GM21717 (cell line): Measurements from ENCODE around the gene MUTYH.

Source experiments
- ATAC-seq: cut with Tn5 transposase; IDR thresholded peaks from one replicate; pipeline ENCODE4 v1.9.1; 2021; ENCODE audit warnings: mild to moderate bottlenecking, moderate library complexity; ENCODE audit not compliant: unreplicated experiment

Gene MUTYH

DNA sequence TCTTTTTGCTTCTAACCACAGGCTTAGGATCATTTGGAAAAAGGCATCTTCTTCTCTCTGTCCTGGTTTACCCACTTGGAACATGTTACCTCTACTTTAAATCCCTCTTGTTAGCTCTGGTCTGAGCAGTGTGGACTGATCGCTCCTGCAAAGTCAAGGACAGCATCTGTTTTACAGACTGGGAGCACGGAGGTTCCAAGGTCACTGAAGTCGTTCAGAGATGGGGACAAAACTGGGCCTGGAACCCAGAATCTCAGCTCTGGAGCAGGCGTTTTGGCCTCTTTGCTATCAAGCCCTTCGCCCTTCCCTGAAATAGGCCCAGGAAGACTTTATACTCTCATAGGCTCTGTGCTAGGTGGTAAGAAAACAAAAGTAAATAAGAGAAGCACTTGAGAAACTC is 11.3 kb upstream of the MUTYH start:
- no peak for ATAC-seq

DNA sequence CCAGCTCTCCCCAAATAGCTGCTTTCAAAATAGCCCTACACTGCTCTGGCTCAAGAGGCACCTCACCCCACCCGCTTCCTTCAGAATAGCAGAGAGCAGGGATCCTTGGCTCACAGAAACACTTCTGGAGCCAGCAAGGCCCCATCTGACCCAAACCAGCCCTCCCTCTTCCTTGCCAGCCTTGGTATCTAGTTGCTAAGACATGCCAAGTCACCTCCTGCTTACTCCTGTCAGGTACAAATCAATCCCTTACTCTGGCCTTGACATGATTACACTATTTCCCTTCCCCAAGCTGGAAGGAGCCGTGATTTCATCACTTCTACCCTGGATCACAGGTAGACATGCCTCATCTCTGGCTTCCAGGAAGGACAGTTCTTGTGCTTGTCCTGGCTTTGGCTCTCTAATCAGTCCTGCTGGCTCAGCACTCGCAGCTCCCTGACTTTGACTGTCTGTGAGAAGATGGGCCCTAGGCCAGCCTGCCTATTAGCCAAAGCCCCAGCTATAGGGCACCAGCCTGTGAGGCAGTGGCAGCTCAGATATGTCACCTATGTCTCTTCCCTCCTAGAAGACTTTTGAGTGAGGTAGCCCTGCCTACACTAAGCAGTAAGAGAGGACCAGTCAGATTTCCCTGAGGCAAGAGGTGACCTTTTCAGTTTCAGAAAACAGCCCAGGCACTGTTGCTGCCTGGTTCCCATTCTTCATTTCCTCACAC is 8.9 kb upstream of the MUTYH start:
- no peak for ATAC-seq

DNA sequence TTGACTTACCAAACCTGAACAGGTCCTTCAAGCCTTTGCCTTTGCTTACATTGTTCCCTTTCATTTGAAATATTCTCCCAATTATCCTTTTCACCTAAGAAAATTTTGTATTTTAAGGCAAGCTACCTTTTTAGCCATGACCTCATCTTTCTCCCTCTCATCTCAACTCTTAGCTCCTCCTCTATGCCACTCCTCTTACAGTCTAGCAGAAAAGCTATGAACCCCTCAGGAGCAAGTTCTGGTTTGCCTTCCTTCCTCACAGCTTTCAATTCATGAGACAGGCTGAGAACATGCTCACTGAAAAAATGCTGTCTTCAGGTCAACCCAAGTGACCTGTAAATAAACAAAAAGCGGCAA is 8.3 kb upstream of the MUTYH start:
- ATAC-seq, result no peak

DNA sequence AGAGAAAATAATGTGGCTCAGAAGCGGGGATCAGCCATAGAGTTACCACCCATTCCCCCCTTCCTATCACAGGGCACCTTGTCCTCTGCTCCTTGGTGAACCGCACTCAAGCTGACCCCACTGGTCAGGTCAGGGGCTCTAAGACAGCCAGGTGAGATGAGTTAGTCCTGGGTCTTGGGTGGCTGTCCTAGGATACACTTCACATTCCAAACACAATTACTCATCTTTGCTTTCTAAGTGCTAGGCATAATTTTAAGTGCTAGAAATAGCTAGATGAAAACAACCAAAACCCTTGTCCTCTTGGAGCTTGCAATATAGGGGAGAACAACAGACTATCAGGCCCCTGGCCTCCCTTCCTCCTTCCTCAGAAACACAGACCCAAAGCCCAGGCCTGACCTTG is 7.8 kb upstream of the MUTYH start:
- ATAC-seq, result no peak

DNA sequence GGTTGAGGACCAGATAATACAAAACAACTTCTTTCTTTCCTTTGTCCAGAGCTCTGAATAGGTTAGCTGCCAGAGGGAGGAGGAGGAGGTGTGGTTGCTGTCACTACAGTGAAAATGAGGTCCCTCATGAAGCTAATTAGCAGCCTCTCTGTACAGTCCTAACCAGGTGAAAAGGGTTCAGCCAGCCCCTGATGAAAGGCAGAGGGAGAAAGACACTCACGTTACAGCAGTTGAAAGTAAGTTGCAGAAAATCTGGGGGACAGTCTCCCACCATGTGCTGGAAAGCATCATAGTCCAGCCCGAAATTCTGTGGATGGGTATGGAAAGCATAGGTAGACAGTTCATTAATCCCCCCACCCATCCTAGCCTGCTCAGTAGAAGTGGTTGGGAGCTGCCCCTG is 6.2 kb upstream of the MUTYH start:
- ATAC-seq, result no peak

DNA sequence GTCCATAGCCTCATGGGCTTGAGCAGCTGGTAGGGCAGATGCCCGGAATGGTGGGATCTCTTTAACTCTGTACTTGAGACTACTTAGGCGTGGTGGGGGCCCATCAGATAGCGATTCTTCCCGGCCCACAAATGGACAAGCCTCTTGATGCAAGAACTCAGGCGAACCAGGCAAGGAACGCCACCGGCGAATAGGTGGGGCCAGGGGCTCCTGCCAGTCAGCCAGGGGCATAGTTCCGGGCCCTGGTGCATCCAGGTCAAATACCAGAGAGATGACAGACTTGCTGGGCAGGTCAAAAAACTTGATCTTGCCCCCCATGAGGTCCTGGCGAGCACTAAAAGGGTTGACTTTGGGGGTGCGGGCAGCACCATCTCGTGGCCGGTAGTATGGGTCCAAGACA is 4.8 kb upstream of the MUTYH start:
- no peak for ATAC-seq

DNA sequence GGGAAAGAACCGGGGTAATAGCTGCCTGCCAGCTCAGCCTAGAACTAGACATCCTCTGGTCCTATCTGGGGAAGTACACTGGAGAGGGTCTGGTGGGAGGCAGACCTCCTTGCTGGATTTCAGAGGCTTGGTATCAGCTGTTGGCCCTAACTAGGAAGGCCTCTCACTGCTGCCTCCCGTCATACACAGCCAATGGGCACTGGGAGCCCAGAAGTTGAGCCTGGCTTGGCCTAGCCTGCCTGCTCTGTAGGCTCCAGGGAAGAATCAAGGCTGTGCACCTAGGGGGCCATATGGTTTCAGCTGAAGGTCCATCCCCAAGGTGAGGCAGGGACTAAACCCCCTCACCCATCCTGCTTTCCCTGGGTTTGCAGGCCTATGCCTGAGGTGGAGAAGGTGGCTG is 4.3 kb upstream of the MUTYH start:
- no peak for ATAC-seq

DNA sequence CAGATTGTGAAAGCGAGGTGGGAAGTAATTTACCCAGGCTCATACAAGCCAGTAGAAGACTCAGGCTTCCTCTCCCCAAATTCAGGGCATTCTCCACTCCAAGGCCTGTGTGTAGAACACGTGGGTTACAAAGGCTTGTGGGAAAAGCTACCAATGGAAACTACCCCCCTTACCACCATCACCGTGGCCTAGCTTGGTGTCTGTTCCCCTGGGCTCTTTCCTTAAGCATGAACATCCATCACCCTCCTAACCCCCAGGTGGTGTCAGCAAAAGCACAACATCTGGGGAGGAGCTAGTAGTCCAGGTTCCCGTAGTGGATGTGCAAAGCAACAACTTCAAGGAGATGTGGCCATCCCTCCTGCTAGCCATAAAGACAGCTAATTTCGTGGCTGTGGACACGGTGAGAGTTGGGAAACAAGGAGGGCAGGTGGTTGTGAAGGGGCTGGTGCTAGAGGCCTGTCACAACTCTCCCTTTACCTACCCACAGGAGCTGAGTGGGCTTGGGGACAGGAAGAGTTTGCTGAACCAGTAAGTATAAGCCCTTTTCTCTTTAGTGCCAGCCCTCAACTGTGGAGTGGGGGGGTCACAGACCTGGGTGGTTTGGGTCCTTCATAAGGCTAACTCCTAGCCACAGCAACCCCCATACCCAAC is 701 bp upstream of the MUTYH start:
- no peak for ATAC-seq

DNA sequence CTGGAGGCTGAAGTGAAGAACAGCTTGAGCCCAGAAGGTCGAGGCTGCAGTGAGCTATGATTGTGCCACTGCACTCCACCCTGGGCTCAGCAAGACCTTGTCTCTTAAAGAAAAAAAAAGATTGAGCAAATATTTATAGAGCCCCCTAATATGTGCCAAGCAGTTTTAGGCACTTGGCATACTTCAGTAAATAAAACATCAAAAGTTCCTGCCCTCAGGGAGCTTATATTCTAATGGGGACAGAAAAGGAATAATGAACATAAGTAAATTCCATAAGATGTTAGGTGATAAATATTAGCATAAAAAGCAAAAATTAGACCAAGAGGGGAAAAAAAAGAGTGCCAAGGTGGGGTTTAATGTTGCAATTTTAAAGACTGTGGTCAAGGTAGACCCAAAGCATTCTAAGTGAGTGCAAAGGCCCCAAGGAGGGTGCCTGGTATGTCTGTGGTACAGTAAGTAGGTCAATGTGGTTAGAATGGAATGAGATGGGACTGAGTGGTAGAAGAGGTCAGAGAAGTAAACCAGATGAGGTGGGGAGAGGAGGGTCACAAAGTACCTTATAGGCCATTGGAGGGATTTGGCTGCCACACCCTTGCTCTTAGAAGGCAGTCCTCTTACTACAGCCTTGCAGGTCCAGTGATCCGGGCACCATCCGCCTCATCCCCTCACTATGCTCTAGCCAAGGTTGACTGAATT is 2.5 kb downstream of the MUTYH start:
- no peak for ATAC-seq

DNA sequence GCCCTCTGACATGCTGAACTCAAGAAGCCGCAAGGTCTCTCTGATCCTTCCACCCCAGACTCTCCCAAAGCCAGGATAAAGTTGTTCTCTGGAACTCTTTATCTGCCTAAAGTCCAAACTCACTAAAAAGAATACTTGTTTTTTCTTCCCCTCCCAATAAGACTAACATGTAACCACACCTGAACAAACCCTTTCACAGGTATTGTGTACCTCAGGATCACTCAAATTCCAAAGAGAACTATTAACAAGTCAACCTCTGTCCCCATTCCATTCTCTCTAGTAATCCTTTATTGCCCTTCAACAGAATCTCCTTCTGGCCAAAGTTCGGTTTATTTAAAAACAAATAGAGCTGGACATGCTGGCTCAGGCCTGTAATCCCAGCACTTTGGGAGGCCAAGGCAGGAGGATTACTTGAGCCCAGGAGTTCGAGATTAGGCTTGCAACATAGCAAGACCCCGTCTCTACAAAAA is 4.3 kb downstream of the MUTYH start:
- ATAC-seq, result no peak

DNA sequence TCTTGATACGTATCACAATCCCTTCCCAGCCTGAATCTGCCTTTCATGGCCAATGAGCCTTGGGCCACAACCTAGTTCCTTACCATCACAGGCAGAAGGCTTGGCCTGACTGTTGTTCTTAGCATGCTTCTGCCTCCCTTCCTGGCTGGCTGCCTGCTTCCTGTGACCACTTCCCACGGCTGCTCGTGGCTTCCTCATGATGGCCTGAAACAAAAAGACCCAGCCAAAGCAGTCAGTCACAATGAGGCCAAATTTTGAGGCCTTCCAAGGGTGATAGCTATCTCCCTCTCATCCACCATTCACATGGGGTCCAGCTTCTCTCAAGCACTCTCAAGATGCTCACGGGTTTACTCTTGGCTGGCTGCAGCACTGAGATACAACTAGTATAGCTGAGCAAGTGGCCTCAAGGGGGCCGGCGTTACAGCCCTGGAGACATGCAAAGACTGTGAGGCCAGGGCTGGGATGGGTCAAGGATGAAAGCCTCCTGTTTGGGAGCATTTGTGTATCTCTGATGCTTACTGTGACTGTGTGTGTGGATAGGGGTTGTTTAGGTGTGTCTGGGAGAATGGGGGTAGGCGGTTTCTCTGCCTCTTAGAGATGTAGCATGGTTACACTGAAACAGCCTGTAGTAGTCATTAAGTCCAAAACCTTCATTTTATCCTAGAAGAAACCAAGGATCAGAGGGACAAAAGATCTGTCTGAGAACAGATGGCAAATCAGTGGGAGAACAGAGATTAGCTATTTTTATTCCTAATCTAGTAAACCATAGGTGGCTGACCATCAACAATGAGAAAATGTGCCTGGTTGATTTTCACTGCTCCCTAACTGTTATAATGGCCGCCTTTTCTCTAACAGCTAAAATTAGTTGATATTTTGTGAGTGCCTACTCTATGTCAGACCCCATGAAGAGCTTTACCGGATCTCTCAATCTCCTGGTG is 5.7 kb downstream of the MUTYH start:
- no peak for ATAC-seq

DNA sequence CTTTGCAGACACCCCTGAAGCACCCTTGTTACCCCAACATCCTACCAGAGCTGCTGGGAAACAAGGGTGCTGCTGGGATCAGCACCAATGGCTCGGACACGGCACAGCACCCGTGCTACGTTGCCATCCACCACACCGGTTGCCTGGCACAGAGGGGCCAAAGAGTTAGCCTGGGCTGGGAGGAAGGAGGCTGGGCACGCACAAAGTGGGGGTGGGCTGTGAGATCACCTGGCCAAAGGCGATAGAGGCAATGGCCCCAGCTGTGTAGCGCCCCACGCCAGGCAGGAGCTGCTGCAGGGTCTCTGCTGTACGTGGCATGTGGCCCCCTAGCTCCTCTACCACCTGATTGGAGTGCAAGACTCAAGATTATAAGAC is 7.9 kb downstream of the MUTYH start:
- ATAC-seq, result no peak

DNA sequence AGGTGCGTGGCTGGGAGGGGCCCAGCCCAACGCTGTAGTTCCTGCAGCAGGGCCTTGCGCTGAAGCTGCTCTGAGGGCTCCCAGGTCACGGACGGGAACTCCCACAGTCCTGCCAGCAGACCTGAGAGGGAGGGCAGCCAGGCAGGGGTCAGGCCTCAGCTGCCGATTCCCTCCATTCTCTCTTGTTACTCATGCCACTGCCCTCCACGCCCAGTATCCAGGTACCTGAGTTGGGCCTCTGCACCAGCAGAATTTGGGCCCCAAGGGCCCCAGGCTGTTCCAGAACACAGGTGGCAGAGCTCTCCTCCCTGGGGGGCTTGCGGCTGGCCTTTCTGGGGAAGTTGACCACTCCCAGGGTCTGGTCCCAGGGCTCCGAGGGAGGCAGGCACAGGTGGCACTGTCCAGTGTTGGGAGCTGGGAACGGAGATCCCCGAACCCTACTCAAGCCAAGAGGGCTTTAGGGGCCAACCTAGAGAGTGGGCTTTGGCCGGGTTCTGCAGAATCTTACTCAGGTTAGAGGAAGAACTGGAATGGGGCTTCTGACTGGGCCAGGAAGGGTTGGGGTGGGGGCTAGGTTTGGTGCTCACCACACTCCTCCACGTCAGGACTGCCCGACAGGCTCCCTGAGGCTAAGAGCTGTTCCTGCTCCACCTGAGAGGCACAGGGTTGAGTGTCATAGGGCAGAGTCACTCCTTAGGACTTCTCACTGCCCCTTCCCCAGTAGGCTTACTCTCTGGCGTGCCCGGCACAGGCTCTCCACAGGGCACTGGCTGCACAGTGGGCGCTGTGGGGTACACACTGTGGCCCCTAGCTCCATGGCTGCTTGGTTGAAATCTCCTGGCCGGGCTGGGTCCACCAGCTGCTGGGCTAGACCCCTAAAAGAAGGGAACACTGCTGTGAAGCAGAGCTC is 8.5 kb downstream of the MUTYH start:
- ATAC-seq, result no peak

DNA sequence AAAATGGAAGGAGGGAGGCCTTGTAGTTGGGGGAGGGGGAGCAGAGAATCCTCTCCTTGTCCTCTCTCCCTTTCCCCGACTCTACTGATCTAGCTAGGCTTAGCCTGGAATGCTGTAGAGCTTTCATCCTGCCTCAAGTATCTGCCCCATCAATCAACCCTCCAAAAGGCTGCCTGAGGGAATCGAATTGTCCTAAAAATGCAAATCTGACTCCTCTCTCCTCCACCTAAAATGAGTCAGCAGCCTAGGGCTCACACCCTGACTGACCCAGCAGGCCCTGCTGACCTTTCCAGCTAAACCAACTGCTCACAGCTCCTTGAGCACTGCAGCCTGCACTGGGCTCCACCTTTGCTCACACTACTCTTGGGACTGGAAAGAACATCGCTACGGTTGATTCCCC is 10.8 kb downstream of the MUTYH start:
- ATAC-seq, result no peak

DNA sequence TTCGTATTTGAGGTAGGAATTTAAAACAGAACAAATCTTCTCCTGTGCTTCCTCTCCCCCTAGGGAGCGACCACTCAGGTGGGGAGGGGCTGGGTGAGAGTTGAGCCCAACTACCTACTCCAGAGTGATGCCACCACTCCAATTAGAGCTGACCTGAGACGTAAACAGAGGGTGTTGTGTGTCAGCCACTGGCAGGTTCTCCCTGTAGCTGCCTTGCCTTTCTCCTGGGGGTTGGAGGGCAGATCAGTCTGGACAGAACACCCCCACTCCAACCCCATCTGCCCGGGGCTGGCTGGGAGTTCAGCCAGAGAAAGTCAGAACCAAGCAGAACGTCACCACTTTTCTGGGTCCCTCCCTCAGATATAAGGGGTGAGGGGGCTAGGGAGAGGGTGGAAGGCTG is 11.6 kb downstream of the MUTYH start:
- no peak for ATAC-seq

DNA sequence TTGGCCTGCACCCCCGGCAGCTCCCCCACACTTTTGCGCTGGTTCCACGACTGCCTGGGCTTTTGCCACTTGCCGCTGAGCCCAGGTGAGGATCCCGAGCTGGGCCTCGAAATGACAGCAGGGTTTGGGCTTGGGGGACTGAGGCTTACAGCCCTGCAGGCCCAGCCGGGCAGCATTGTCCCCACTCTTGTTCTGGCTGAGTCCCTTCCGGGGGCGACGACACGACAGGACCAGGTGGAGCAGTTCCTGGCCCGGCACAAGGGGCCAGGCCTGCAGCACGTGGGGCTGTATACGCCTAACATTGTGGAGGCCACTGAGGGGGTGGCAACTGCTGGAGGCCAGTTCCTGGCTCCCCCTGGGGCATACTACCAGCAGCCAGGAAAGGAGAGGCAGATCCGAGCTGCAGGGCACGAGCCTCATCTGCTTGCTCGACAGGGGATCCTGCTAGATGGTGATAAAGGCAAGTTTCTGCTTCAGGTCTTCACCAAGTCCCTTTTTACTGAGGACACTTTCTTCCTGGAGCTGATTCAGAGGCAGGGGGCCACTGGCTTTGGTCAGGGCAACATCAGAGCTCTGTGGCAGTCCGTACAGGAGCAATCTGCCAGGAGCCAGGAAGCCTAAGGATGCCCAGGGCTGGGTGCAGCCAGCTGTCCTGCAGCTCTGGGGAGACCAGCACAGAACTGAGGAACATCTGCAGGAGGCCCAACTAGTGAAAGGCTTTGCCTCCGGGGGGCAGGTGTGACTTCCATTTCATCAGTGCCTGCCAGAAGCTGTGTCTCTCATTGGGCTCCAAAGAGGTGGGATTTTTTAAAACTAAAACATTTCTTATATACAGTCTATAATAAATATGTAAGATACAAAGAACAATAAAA is 12.4 kb downstream of the MUTYH start:
- no peak for ATAC-seq

DNA sequence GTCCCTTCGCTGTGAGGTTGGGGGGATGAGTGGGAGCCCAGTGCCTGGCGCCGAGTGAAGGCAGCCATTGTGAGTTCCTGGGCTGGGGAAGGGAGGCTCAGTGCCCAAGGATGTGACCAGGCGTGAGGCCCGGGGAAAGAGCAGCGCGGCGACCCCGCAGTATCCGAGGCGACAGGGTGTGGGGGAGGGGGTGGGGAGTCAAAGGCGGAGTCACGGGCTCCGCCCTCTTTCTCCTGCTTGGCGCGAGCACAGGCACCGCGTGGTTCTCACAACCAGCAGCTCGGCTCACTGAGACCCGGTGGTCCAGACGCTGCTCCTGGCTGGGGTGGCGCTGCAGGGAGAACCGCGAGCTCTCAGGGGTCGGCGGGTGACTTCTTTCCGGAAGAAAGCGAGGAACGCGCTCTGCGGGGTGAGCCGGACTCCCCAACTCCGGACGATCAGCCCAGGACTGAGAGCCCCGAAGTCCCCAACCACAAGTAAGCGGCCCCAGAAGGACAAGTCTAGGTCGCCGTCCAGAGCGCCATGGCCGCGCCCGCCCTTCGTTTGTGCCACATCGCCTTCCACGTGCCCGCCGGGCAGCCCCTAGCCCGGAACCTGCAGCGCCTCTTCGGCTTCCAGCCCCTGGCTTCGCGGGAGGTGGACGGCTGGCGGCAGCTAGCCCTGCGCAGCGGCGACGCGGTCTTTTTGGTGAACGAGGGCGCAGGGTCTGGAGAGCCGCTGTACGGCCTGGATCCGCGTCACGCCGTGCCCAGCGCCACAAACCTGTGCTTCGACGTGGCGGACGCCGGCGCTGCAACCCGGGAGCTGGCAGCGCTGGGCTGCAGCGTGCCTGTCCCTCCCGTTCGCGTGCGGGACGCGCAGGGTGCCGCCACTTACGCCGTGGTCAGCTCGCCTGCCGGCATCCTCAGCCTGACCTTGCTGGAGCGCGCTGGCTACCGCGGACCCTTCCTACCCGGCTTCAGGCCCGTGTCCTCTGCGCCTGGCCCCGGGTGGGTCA is 13.3 kb downstream of the MUTYH start, which contains the start of gene HPDL:
TSS of gene HPDL (plus strand) at position 269 of the 997 bp plus-strand sequence. CDS start at position 523, 254 bp downstream.
- peak; percentile 58 for ATAC-seq
